HG03457 (cell line): ENCODE measurements around the gene CEP57L1.
A peak's percentile ranks its signal among the peaks of the same experiment; 100 is the strongest.
"Not testable (repeated sequence)": the region's sequence is repeated elsewhere in the genome, so short reads cannot be mapped to it uniquely, and the experiment has no call there.

Experiments
- ATAC-seq: cut with Tn5 transposase; IDR thresholded peaks from one replicate; pipeline ENCODE4 v1.9.1; 2021; ENCODE audit warnings: moderate number of reproducible peaks; ENCODE audit not compliant: unreplicated experiment

Gene CEP57L1

DNA sequence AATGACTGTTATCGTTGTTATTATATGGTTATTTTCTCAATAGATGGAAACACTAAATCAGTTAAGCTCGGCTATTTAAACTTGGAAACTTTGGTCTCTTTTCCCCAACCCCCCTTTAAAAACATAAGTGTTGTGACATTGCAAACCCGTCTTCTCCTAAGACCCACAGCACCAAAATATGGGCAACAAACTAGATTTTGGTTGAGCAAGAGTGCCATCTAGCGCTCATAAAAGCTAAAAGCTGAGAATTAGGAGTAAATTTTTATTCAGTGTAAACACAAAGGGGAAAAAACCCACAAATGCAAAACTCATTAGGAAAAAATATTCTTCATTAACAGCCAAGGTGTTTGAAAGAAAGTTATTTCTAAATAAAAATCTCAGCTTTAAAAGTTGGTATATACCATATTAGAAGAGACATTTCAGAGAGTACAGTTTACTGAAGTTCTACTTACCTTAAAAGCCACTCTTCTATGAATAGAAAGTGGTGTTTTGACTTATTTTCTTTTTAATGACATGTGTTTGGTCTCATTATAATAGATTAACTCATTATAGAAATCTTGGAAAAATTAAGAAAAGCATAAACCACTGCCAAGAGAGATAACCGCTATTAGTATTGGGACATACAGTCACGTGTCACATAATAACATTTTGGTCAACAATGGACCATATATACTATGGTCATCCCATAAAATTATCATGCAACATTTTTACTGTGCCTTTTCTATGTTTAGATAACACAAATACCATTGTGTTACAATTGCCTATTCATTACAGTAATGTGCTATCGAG, 21.8 kb upstream of the CEP57L1 start:
- no peak for ATAC-seq

GRCh38 chr6:109074133-109074415, 21.2 kb upstream of the CEP57L1 start:
- no peak for ATAC-seq

DNA sequence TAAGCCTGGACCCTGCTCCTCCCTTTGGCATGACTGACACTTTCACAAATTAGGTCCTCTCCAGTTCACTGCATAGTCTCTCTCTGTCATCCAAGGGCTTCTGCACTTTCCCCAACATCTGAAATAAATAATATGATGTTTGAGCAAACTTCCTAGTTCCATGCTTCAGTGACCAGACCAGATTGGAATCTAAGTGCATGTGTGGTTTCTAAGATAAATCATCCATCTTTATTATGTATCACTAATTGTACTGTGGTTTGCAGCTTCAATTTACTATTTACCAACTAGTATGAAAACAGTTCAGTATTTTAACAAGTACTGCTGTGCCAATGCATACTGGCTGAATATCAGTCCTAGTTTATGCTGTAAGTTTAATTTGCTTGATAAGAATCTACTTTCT, 19.4 kb upstream of the CEP57L1 start:
- no peak for ATAC-seq

DNA sequence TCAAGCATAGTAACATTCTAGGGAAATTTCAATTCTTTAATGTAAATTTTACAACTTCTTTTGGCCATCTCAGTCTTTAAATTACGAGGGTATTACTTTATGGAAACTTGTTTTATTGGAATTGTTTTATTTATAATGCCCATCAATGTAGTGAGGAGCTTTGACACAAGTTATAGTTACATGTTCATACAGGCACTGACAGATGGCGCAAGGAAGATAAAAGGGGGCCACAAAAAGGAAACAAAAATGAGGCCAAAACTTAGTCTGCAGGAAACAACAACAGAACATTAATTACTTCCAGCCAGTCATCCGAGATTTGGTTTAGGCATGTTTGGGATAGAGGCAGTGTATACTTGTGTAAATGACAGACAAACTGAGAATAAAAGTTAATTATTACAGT, 18.9 kb upstream of the CEP57L1 start:
- ATAC-seq: no peak

DNA sequence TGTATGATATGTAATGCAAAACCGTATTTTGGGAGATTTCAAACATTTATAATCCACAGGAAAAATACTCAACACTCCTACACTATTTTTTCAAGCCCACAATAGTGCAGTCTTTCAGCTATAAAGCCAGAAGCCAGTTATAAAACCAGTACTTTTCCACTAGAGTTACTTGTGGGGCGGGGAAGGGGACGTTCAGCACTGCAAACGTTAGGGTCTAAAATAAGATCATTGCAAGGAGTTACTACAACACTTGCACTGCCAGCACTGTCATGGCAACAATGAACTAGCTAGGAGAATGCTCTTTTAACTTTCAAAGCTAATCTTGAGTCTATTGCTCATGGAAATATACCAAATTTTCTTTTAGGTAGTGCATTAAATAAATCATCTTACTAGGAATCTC, 15.3 kb upstream of the CEP57L1 start:
- no peak for ATAC-seq

DNA sequence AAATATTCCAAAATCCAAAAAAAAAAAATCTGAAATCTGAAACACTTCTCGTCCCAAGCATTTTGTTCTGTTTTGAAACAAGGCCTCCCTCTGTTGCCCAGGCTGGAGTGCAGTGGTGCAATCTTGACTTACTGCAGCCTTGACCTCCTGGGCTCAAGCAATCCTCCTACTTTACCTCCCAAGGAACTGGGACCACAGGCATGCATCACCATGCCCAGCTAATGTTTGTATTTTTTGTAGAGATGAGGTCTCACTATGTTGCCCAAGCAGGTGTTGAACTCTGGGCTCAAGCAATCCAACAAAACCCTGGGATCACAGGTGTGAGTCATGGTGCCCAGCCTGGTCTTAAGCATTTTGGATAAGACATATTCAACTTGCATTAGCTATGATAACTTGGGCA, 14.3 kb upstream of the CEP57L1 start:
- no peak for ATAC-seq

- ATAC-seq: no peak
These were observed 13.7 kb upstream of the CEP57L1 start for GRCh38 chr6:109081516-109082187.

DNA sequence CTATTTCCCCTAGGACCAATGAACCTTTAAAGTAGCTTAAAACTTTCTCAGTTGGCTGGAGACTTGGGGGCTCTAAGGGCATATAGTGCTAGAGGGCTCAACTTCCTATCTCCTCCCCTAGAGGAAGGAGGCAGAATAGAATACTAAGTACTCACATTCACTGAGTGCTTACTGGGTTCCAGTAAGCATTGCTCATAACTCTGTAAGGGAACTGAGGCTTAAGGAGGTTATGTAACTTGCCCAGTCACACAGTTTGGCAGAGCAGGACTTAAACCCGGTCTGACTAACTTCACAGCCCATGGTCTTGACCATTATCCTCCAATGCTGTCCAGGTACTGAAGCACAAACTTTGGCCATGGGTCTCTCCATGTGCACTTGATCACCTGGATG, 13.1 kb upstream of the CEP57L1 start:
- ATAC-seq: no peak

- no peak for ATAC-seq
These were observed 11.7 kb upstream of the CEP57L1 start for GRCh38 chr6:109083657-109084056.

DNA sequence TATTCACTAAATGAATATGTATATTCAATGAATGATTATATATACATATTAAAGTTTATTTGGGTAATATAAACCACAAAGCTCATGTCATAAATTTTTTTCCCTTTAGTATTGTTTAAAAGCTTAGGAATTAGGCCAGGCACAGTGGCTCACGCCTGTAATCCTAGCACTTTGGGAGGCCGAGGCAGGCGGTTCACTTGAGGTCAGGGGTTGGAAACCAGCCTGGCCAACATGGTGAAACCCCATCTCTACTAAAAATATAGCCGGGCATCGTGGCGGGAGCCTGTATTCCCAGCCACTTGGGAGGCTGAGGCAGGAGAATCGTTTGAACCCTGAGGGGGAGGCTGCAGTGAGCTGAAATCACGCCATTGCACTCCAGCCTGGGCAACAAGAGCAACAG, 11.2 kb upstream of the CEP57L1 start:
- ATAC-seq: not testable (repeated sequence)

DNA sequence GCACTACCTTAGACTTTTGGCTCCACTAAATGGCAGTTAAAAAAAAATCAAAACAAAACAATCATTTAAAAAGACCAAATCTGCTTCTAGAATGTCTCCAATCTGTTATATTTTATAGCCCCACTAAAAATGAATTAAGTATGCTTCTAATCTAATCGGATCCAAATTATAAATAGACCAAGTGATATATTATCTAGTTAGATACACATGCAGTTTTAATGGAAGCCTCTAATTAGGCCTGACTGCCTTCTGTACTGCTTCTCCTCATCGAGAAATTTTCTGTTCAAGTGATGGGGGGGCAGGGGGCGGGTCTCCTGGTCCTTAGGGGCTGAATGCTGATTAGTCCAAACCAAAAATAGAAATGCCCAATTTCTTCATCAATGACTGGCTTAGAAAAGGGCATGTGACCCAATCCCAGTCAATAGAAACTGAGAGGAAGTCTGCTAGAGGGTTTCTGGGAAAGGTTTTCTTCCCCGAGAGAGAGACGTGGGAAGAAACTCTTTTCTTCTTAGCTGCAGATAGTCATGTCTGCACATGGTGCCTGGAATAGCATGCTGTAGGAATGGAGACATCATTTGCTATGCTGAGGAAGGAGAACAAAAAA, 7.5 kb upstream of the CEP57L1 start:
- ATAC-seq: no peak

- ATAC-seq: no peak
These were observed 6.3 kb upstream of the CEP57L1 start for GRCh38 chr6:109088995-109089394.

DNA sequence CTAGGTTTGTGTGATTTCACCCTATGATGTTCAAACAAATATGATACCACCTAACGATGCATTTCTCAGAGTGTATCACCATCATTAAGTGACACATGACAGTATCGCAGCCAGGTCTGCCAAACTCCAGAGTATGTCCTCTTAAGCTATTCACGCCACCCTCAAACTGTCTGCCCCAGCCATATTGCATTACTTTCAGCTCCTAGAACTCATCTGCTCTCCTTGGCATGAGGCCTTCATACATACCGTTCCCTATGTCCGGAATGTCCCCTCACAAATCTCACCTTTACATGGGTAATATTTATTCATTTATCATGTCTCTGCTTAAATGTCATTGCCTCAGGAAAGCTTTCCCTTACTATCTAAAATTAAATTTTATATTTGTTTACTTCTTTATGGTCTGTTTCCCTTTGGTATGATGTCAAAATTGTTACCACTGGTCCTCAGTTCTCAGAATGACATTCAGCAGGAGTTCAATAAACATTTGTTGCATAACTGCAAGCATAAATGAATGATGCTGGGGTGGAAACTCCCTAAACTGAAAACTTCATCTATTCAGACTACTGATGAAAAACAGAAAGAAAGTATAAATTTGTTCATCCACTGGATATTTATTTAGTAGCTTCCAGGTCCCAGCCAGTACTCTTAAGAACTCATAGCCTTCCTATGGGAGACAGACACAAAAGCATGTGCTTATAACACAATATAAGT, 3.8 kb upstream of the CEP57L1 start:
- no peak for ATAC-seq

- no peak for ATAC-seq
These were observed 3.2 kb upstream of the CEP57L1 start for GRCh38 chr6:109092074-109092473.

GRCh38 chr6:109093732-109094415, 1.4 kb upstream of the CEP57L1 start:
- ATAC-seq: no peak

DNA sequence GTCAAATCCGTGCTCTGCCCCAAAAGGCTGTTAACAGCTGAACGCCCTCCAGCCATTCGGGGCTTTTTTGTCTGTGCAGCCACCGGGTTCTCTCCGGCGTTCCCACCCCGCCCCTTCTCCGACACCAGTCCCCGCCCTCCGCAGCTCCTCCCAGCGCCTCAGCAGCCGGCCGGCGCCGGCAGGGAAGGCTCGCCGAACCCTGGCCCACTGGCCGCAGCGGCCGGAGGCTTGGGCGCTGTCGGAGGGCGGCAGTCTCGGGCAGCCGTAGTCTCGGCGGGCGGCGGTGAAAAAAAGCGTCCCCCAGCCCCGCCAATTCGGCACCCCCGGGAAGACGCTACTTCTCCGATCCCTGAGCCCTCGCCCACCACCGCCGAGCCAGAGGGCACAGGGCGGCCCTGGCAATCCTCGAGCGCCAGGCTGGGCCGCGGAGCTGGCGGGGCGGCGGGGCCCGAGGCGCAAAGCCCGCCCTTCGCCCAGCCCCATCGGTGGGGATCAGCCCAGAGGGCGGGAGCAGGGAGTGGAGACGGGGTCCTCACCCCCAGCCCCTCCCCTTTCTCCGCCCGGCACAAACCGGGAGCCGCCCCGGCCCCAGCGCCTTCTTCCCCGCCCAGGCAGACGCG, 781 bp upstream of the CEP57L1 start, which contains the start of gene SESN1:
Gene SESN1 (minus strand): TSS at position 431 of the 620 bp plus-strand sequence. CDS start 773 bp downstream, outside the sequence.
- ATAC-seq: peak; percentile 42

- ATAC-seq: no peak
These were observed 453 bp downstream of the CEP57L1 start for GRCh38 chr6:109095835-109096084.

GRCh38 chr6:109096208-109096607, 901 bp downstream of the CEP57L1 start:
- ATAC-seq: no peak

DNA sequence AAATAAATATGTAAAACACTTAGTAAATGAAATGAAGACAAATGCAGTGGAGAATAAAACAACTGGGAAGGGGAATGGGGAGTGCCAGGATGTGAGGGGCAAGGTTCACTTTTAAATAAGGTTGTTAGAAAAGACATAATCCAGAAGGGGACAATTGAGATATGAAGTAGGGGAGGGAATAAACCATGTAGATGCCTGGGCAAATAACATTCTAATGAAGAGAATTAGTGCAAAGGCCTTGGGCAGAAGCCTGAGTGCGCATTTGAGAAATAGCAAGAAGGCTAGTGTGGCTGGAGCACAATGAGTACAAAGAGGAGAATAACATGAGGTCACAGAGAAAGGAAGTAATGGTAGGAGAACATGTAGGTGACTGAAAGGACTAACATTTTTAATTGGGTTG, 2.4 kb downstream of the CEP57L1 start:
- no peak for ATAC-seq

DNA sequence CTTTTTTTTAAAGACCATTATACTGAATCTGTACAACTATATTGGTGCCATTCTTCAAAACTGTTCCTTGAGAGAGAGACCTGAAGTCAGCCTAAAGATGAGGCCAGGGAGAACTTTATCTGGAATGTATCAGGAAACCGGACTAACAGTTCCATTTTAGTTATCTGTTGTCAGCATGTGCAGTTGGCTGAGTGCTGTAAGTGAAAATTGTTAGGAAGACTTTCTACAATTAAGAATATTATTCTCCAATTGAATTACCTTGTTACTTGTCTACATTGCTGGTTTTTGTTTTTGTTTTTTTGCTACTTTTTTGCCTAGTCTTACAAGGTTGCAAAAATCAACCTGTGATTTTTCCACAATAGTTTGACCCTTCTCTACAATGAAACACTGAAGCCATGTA, 7.5 kb downstream of the CEP57L1 start:
- no peak for ATAC-seq

DNA sequence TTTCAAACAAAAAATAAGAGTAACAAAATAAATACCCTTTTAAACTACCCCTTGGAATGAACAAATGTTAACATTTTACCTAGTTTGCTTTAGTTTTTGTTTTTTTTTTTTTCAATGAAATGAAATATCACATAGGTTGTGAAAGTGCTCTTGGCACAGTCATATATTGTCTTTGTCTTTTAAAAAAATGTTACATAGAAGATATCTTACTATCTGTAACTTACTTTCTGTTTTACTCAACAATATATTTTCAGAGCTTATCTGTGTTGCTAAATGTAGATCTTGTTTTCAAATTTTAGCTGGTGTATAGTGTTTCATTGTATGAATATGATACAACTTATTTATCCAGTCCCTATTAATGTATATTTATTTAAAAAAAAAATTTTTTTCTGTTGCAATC, 8.6 kb downstream of the CEP57L1 start:
- ATAC-seq: no peak
